Thymus (tissue), 11 donors: ENCODE data around the gene GPATCH11. TPM values are rescaled to one million over a fixed set of nuclear protein-coding genes. Genes with fewer than 3 reads are reported as not detected.

Experiments used
- DNase-seq, 9 donors: peaks; one replicate each; pipeline ENCODE4 v3.0.0-alpha.2; 2013; ENCODE audit warnings: low spot score in 9 of 9, low read depth in 6 of 9, missing footprints in 1 of 9
- H3K27ac ChIP-seq, 2 donors: one replicate each; pipeline ENCODE4 v1.5.1; 2013; ENCODE audit warnings: control low read depth in 1 of 2, low read depth in 1 of 2, low read length in 1 of 2, mild to moderate bottlenecking in 1 of 2, moderate library complexity in 1 of 2
- H3K27me3 ChIP-seq, 2 donors: one replicate each; pipeline ENCODE4 v1.5.1; 2013; ENCODE audit warnings: low read length in 1 of 2; ENCODE audit not compliant: control insufficient read depth in 2 of 2, insufficient read depth in 1 of 2
- H3K36me3 ChIP-seq, 2 donors: one replicate each; pipeline ENCODE4 v1.5.1; 2013; ENCODE audit warnings: low read length in 1 of 2, mild to moderate bottlenecking in 1 of 2, moderate library complexity in 1 of 2; ENCODE audit not compliant: control insufficient read depth in 2 of 2, insufficient read depth in 2 of 2
- H3K4me1 ChIP-seq, 2 donors: one replicate each; pipeline ENCODE4 v1.5.1; 2013; ENCODE audit warnings: low read length in 2 of 2; ENCODE audit not compliant: control insufficient read depth in 2 of 2, insufficient read depth in 2 of 2
- H3K4me3 ChIP-seq, 2 donors: one replicate each; pipeline ENCODE4 v1.5.1; 2013; ENCODE audit warnings: low read length in 2 of 2, control low read depth in 1 of 2, mild to moderate bottlenecking in 1 of 2
- H3K9me3 ChIP-seq, 2 donors: one replicate each; pipeline ENCODE4 v1.5.1; 2013; ENCODE audit warnings: low read length in 1 of 2, mild to moderate bottlenecking in 1 of 2; ENCODE audit not compliant: control insufficient read depth in 2 of 2, insufficient read depth in 1 of 2
- WGBS: extraction: QIAGEN DNeasy Blood & Tissue Kit; methylation state at CpG from one replicate; pipeline ENCODE4 v1.1.7; 2013; 5-methylcytosine and 5-hydroxymethylcytosine counted together
- polyA plus RNA-seq: library from polyadenylated mRNA; stranded (reverse); fragments of 200-250 nt; gene quantifications from one replicate; pipeline ENCODE4 v1.2.3, GENCODE V29; 2013
- total RNA-seq: library from RNA; stranded (reverse); fragments of 120-200 nt; gene quantifications from one replicate; pipeline ENCODE4 v1.2.4, GENCODE V29; 2013
- donor health status: healthy.

Gene GPATCH11
- total and polyA plus RNA-seq, 2 donors: 7.3 to 9.0 TPM

DNA sequence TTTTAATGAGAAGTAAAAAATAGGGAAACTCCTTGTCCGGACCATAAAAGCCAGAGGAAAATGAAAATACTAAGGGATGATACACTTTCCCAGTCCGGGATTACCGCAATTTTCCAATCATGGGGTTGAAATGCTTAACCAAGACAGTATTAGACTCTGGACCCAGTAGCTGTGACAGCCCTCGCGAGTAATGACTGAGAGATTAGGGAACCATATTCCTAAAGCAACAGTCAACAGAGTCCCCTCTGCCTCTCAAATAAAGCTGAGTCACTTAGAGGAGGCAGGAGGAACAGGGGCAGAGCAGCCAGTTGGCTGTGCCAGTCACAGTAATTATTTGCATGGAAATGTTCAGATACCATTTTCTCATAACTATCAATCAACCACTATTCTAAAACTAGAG, 34.8 kb downstream of the GPATCH11 start:
- no peak for DNase-seq
- H3K27me3 ChIP-seq: no peaks in the 10 kb centered on the region
- no peak overlapping the region for H3K4me3 ChIP-seq
- peaks cover 41 to 60% of the 10 kb centered on the region in 2 donors for H3K36me3 ChIP-seq
- H3K27ac ChIP-seq: no peak overlapping the region
- no peaks in the 10 kb centered on the region for H3K4me1 ChIP-seq
- H3K9me3 ChIP-seq: no peaks in the 10 kb centered on the region
- 98% methylated on average over 5 of the region's 5 CpGs for WGBS

DNA sequence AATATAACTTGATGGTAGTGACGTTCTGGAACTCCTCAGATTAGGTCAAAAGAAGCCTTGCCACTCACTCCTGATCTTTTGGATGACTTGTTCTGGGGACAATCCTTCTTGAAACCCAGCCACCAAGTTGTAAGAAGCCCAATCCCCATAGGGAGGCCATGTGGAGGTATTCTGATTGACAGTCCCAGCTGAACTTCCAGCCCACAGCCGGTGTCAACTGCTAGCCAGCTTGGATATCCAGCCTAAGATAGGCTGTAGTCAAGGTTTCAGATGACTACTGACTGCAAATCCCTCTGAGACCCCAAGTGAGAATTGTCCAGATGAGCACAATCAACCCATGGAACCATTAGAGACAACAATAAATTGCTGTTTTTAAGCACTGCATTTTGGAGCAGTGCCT, 41.1 kb downstream of the GPATCH11 start:
- Histone ChIP-seq H3K4me1 (no peaks in the 10 kb centered on the region), H3K36me3 (peaks cover 52 to 73% of the 10 kb centered on the region in 2 donors), H3K9me3 (no peaks in the 10 kb centered on the region), H3K27me3 (no peaks in the 10 kb centered on the region), H3K27ac (no peak overlapping the region), H3K4me3 (no peak overlapping the region)
- 100% methylated on average over 2 of the region's 2 CpGs for WGBS
- no peak for DNase-seq

DNA sequence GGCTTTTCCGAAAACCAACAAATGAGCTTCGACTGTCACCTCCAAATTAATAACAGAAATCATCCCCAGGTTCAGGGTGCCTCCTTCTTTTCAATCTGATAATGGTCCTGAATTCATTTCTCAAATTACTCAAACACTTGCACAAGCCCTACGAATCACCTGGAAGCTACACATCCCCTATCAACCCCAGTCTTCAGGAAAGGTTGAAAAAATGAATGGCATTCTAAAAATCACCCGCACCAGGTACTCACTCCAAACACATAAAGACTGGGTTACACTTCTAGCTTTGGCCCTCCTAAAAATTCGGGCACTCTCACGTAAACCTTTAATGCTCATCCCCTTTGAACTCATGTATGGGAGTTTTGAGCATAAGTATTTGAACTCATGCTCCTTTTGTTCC, 48.6 kb downstream of the GPATCH11 start:
- H3K27ac ChIP-seq: no peak overlapping the region
- 97% methylated on average over 6 of the region's 6 CpGs for WGBS
- H3K4me3 ChIP-seq: no peak overlapping the region
- H3K4me1 ChIP-seq: no peaks in the 10 kb centered on the region
- no peaks in the 10 kb centered on the region for H3K27me3 ChIP-seq
- peaks cover 47 to 88% of the 10 kb centered on the region in 2 donors for H3K36me3 ChIP-seq
- DNase-seq: no peak
- no peaks in the 10 kb centered on the region for H3K9me3 ChIP-seq

DNA sequence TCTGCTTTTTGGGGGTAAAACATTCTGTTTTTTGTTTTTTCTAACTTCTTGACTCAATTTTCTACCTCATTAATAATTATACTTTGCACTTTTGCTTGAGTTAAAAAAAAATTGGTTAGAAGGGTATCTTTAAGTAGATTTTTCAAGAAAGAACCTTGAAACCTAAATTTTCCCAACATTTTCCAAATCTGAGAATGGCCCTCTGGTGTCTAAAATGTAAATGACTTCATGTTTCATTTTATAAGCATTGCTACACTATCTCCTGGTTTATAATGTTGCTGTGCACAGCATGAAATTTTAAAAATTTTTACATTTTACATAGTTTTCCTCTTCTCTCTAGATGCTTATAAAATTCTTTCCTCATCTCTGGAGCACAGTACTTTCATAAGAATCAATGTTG, 58.2 kb downstream of the GPATCH11 start:
- Histone ChIP-seq H3K27ac (no peak overlapping the region), H3K9me3 (no peaks in the 10 kb centered on the region), H3K4me1 (no peaks in the 10 kb centered on the region), H3K4me3 (no peak overlapping the region), H3K27me3 (no peaks in the 10 kb centered on the region), H3K36me3 (peaks cover 26 to 54% of the 10 kb centered on the region in 2 donors)
- no peak for DNase-seq

DNA sequence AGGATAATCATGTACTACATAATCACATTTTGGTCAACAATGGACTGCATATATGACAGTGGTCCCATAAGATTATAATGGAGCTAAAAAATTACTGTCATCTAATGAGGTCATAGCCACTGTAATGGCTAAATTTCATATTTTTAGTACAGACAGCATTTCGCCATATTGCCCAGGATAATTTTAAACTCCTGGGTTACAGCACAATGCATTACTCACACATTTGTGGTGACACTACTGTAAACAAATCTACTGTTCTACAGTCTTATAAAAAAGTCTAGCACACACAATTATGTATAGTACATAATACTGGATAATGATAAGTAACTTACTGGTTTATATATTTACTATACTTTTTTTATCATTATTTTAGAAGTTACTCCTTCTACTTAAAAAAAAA, 59.7 kb downstream of the GPATCH11 start:
- WGBS: 99% methylated on average over 1 of the region's 1 CpG
- no peak for DNase-seq
- Histone ChIP-seq H3K27me3 (no peaks in the 10 kb centered on the region), H3K36me3 (peaks cover 25 to 55% of the 10 kb centered on the region in 2 donors), H3K4me3 (no peak overlapping the region), H3K27ac (no peak overlapping the region), H3K9me3 (no peaks in the 10 kb centered on the region), H3K4me1 (no peaks in the 10 kb centered on the region)

DNA sequence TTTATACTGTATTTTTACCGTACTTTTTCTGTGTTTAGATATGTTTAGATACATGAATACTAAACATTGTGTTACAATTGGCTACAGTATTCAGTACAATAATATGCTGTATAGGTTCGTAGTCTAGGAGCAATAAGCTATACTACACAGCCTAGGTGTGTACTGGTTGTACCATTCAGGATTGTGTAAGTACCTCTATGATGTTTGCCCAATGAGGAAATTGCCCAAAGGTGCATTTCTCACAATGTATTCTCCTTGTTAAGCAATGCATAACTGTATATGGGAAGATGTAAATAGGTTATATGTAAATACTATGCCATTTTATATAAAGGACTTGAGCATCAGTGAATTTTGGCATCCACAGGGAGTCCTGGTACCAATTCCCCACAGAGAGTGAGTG, 61.7 kb downstream of the GPATCH11 start:
- 99% methylated on average over 2 of the region's 2 CpGs for WGBS
- Histone ChIP-seq H3K36me3 (peaks cover 21 to 40% of the 10 kb centered on the region in 2 donors), H3K4me3 (no peak overlapping the region), H3K9me3 (no peaks in the 10 kb centered on the region), H3K4me1 (no peaks in the 10 kb centered on the region), H3K27me3 (no peaks in the 10 kb centered on the region), H3K27ac (no peak overlapping the region)
- DNase-seq: no peak

DNA sequence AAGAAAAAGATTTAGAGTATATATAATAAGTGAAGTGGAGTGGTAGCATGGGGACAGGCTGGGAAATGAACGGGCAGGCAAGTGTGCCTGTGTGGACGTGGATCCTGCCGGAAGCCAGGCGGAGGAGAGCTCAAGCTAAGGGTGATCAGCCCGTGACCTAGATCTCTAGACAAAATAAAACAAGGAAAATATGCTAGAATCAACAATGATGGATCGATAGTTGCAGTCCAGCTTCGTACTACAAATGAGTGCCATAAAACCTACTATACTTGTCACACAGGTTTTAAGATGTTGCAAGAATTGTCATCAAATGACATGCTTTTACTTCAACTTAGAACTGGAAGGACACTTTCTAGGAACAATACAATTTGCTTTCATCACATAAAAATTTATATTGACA, 64.0 kb downstream of the GPATCH11 start:
- Histone ChIP-seq H3K9me3 (peaks cover 0 to 3% of the 10 kb centered on the region in 2 donors), H3K4me3 (no peak overlapping the region), H3K27ac (no peak overlapping the region), H3K27me3 (no peaks in the 10 kb centered on the region), H3K36me3 (peaks cover 21 to 37% of the 10 kb centered on the region in 2 donors), H3K4me1 (no peaks in the 10 kb centered on the region)
- 97% methylated on average over 7 of the region's 7 CpGs for WGBS
- no peak for DNase-seq

Other genes starting within 250 kb of the GPATCH11 start
- gene STRN, start 118.0 kb upstream of the GPATCH11 start, total RNA-seq: 15.0 TPM
- gene STRN, start 118.0 kb upstream of the GPATCH11 start, polyA plus RNA-seq: 6.0 TPM
- 14.0 TPM for gene HEATR5B, start 146 bp upstream of the GPATCH11 start, total RNA-seq
- gene HEATR5B, start 146 bp upstream of the GPATCH11 start, polyA plus RNA-seq: 10.4 TPM
- 19.9 TPM for gene EIF2AK2, start 72.5 kb downstream of the GPATCH11 start, total RNA-seq
- 9.6 TPM for gene EIF2AK2, start 72.5 kb downstream of the GPATCH11 start, polyA plus RNA-seq
- not detected for gene SULT6B1, start 104.2 kb downstream of the GPATCH11 start, total RNA-seq
- not detected for gene SULT6B1, start 104.2 kb downstream of the GPATCH11 start, polyA plus RNA-seq
- 23.2 TPM for gene CEBPZOS, start 112.0 kb downstream of the GPATCH11 start, total RNA-seq
- gene CEBPZOS, start 112.0 kb downstream of the GPATCH11 start, polyA plus RNA-seq: 50.4 TPM
- gene CEBPZ, start 147.1 kb downstream of the GPATCH11 start, total RNA-seq: 78.2 TPM
- gene CEBPZ, start 147.1 kb downstream of the GPATCH11 start, polyA plus RNA-seq: 107 TPM
- 15.8 TPM for gene NDUFAF7, start 147.1 kb downstream of the GPATCH11 start, total RNA-seq
- gene NDUFAF7, start 147.1 kb downstream of the GPATCH11 start, polyA plus RNA-seq: 26.9 TPM
- gene PRKD3, start 240.3 kb downstream of the GPATCH11 start, total RNA-seq: 32.6 TPM
- 12.6 TPM for gene PRKD3, start 240.3 kb downstream of the GPATCH11 start, polyA plus RNA-seq